ENCODE results near the gene PTX4. TPM values are rescaled to one million over a fixed set of nuclear protein-coding genes. Genes with fewer than 3 reads are reported as not detected.

The PTX4 gene
- total RNA-seq, 4 donors from 2014 or later, result not detected

GRCh38 chr16:1505912-1506311 is 17.2 kb upstream of the PTX4 start:
- no peak for TF ChIP-seq CTCF (IDR thresholded peaks at IDR 0.05)
- TF ChIP-seq POLR2A (IDR thresholded peaks at IDR 0.05), result no peak
- DNase-seq (ENCODE audit: low spot score in 2 of 2), result no peak
- no peak overlapping the region for H3K4me3 ChIP-seq (ENCODE audit: low read depth, poor library complexity, severe bottlenecking)
- WGBS, 2 donors, result 91 to 96% methylated on average over 16 to 18 of the region's 22 CpGs
- intact Hi-C loops (cut with DNase I; ENCODE audit: low total_unique reads), result no loop called here

- no peak for DNase-seq (ENCODE audit: low spot score in 2 of 2)
- intact Hi-C loops (cut with DNase I; ENCODE audit: low total_unique reads), result no loop called here
- WGBS, 2 donors, result 94 to 95% methylated on average over 34 to 36 of the region's 37 CpGs
- no peak for TF ChIP-seq CTCF (IDR thresholded peaks at IDR 0.05)
- no peak for TF ChIP-seq POLR2A (IDR thresholded peaks at IDR 0.05)
- H3K4me3 ChIP-seq (ENCODE audit: low read depth, poor library complexity, severe bottlenecking), result no peak overlapping the region
These were observed 16.5 kb upstream of the PTX4 start for GRCh38 chr16:1505073-1505844.

GRCh38 chr16:1503110-1503955 is 14.6 kb upstream of the PTX4 start:
- no peak for DNase-seq (ENCODE audit: low spot score in 2 of 2)
- H3K4me3 ChIP-seq (ENCODE audit: low read depth, poor library complexity, severe bottlenecking), result no peak overlapping the region
- intact Hi-C loops (cut with DNase I; ENCODE audit: low total_unique reads), result no loop called here
- WGBS, 2 donors, result 95 to 97% methylated on average over 37 of the region's 37 CpGs
- TF ChIP-seq POLR2A (IDR thresholded peaks at IDR 0.05) (no peak), CTCF (IDR thresholded peaks at IDR 0.05) (no peak)

- TF ChIP-seq CTCF (IDR thresholded peaks at IDR 0.05) (no peak), POLR2A (IDR thresholded peaks at IDR 0.05) (no peak)
- H3K4me3 ChIP-seq (ENCODE audit: low read depth, poor library complexity, severe bottlenecking), result no peak overlapping the region
- no peak for DNase-seq (ENCODE audit: low spot score in 2 of 2)
- WGBS, 2 donors, result 95 to 97% methylated on average over 28 to 34 of the region's 42 CpGs
- intact Hi-C loops (cut with DNase I; ENCODE audit: low total_unique reads), result no loop called here
These were observed 13.6 kb upstream of the PTX4 start for GRCh38 chr16:1502092-1503004.

- no peak for DNase-seq (ENCODE audit: low spot score in 2 of 2)
- TF ChIP-seq POLR2A (IDR thresholded peaks at IDR 0.05) (no peak), CTCF (IDR thresholded peaks at IDR 0.05) (no peak)
- WGBS, 2 donors, result 95 to 97% methylated on average over 19 to 23 of the region's 23 CpGs
- no peak overlapping the region for H3K4me3 ChIP-seq (ENCODE audit: low read depth, poor library complexity, severe bottlenecking)
- intact Hi-C loops (cut with DNase I; ENCODE audit: low total_unique reads), result no loop called here
These were observed 12.9 kb upstream of the PTX4 start for GRCh38 chr16:1501630-1502029.

All from lower leg skin (tissue), 4 donors.